ENCODE results near the gene XYLT1. TPM values are rescaled to one million over a fixed set of nuclear protein-coding genes. Genes with fewer than 3 reads are reported as not detected.

The XYLT1 gene
- total RNA-seq, 1 donor from 2014 or later, result 9.4 TPM

DNA sequence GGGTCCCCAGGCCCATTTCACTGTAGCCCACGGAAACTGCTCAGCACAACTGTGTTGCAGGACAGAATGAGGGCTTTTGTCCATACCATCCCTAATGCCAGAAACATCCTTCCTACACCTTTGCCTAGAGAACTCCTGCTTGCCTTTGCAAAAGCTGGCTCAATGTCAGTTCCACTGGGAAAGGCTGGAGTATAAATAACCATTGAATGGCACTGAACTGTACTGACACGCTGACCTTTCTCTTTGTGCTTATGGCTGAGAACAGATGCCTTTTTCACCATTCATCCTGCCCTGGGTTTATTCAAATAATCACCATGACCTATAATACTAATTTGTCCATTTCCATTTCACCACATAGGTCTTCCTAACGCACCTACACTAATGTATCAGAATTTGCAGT, 300.3 kb downstream of the XYLT1 start:
- H3K27me3 ChIP-seq (ENCODE audit: control insufficient read depth in 3 of 3, insufficient read depth in 3 of 3, low read length in 3 of 3), result no peaks in the 10 kb centered on the region
- no peaks in the 10 kb centered on the region for H3K4me1 ChIP-seq (ENCODE audit: control insufficient read depth in 3 of 3, insufficient read depth in 3 of 3, low read length in 3 of 3)

DNA sequence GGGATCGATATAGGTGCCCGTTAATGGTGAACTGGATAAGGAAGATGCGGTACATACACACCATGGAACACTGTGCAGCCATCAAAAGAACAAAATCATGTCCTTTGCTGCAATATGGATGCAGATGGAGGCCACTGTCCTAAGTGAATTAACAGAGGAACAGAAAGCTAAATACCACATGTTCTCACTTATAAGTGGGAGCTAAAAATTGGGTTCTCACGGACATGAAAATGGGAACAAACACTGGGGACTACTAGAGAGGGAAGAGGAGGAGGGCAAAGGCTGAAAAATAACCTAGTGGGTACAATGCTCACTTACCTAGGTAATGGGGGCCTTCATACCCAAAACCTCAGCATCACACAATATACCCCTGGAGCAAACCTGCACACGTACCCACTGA, 302.6 kb downstream of the XYLT1 start:
- Histone ChIP-seq H3K27ac (ENCODE audit: low read depth, low read length) (no peak overlapping the region), H3K27me3 (ENCODE audit: control insufficient read depth in 3 of 3, insufficient read depth in 3 of 3, low read length in 3 of 3) (no peaks in the 10 kb centered on the region), H3K4me3 (ENCODE audit: low read length in 3 of 3) (no peak overlapping the region)

More for the DNA sequence above, 300.3 kb downstream of the XYLT1 start:
- Histone ChIP-seq H3K4me3 (ENCODE audit: low read length in 3 of 3) (no peak overlapping the region), H3K9ac (ENCODE audit: low read depth in 1 of 3, low read length in 3 of 3) (no peak overlapping the region), H3K36me3 (ENCODE audit: control insufficient read depth in 3 of 3, insufficient read depth in 3 of 3, low read length in 3 of 3) (no peaks in the 10 kb centered on the region), H3K9me3 (ENCODE audit: control insufficient read depth in 3 of 3, low read length in 3 of 3) (no peaks in the 10 kb centered on the region), H3K27ac (ENCODE audit: low read depth, low read length) (no peak overlapping the region)

DNA sequence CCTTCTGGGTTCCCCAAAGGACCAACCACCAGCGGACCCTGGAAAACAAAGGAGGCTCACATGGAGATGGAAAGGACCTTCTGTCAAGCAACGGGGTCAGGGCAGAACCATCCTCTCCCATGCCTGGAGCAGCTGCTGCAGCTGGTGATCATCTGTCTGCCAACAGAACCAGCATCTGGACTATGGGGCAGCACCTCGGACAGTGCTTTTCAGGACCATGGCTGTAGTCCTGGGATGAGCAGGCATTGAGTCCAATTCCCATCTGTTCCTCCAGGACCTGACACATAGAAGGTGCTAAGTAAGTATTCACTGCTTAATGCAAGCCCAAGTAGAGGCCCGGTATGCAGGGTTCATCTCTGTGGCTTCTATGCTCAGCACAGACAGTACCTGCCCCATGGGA, 304.7 kb downstream of the XYLT1 start:
- H3K27ac ChIP-seq (ENCODE audit: low read depth, low read length), result no peak overlapping the region
- no peaks in the 10 kb centered on the region for H3K4me1 ChIP-seq (ENCODE audit: control insufficient read depth in 3 of 3, insufficient read depth in 3 of 3, low read length in 3 of 3)
- H3K9me3 ChIP-seq (ENCODE audit: control insufficient read depth in 3 of 3, low read length in 3 of 3), result no peaks in the 10 kb centered on the region
- H3K4me3 ChIP-seq (ENCODE audit: low read length in 3 of 3), result no peak overlapping the region
- no peaks in the 10 kb centered on the region for H3K36me3 ChIP-seq (ENCODE audit: control insufficient read depth in 3 of 3, insufficient read depth in 3 of 3, low read length in 3 of 3)
- no peaks in the 10 kb centered on the region for H3K27me3 ChIP-seq (ENCODE audit: control insufficient read depth in 3 of 3, insufficient read depth in 3 of 3, low read length in 3 of 3)
- H3K9ac ChIP-seq (ENCODE audit: low read depth in 1 of 3, low read length in 3 of 3), result no peak overlapping the region

More for the DNA sequence above, 302.6 kb downstream of the XYLT1 start:
- no peaks in the 10 kb centered on the region for H3K9me3 ChIP-seq (ENCODE audit: control insufficient read depth in 3 of 3, low read length in 3 of 3)
- H3K36me3 ChIP-seq (ENCODE audit: control insufficient read depth in 3 of 3, insufficient read depth in 3 of 3, low read length in 3 of 3), result no peaks in the 10 kb centered on the region
- H3K9ac ChIP-seq (ENCODE audit: low read depth in 1 of 3, low read length in 3 of 3), result no peak overlapping the region
- no peaks in the 10 kb centered on the region for H3K4me1 ChIP-seq (ENCODE audit: control insufficient read depth in 3 of 3, insufficient read depth in 3 of 3, low read length in 3 of 3)

DNA sequence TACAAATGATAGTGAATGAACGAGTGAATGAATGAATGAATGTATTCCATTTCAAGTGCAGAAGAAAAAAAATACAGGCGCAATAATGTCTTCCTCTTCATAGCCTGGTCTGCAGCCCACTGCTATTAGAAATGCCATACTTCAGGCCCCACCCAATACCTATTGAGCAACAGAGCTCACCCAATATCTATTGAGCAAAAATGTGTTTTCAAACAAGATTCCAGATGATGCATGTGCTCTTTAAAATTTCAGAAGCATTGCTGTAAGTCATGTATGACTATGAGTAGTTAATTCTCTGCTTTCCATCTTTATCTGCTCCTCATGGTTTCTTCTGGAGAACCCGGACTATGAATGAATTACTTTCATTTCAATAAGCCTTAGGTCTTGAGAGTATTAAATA, 308.2 kb downstream of the XYLT1 start:
- no peak overlapping the region for H3K9ac ChIP-seq (ENCODE audit: low read depth in 1 of 3, low read length in 3 of 3)
- no peaks in the 10 kb centered on the region for H3K27me3 ChIP-seq (ENCODE audit: control insufficient read depth in 3 of 3, insufficient read depth in 3 of 3, low read length in 3 of 3)
- H3K4me3 ChIP-seq (ENCODE audit: low read length in 3 of 3), result no peak overlapping the region
- no peaks in the 10 kb centered on the region for H3K9me3 ChIP-seq (ENCODE audit: control insufficient read depth in 3 of 3, low read length in 3 of 3)
- H3K4me1 ChIP-seq (ENCODE audit: control insufficient read depth in 3 of 3, insufficient read depth in 3 of 3, low read length in 3 of 3), result no peaks in the 10 kb centered on the region
- H3K27ac ChIP-seq (ENCODE audit: low read depth, low read length), result no peak overlapping the region
- no peaks in the 10 kb centered on the region for H3K36me3 ChIP-seq (ENCODE audit: control insufficient read depth in 3 of 3, insufficient read depth in 3 of 3, low read length in 3 of 3)

DNA sequence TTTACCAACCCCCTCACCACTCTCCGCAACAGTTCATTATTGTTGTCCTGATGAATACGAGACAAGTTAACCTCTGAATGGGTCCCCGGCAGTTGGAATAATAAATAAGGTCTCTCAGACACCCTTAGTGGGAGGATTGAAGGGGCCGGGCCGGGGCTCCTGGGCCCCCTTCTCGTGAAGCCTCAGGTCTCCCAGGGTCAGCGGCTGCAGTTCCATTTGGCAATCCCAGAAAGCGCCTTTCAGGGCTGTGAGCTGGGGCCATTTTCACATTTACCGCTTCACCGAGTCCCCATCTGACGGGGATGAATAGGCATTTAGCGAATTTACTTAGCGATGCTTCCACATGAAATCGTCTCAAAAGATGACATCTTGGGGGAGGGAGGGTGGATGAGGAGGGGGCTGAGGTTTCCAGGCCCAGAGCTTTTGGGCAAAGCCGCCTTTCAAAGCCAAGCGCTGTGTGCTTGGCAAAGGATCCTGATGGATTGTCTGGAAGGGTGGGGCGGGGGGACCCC, 309.8 kb downstream of the XYLT1 start:
- Histone ChIP-seq H3K27ac (ENCODE audit: low read depth, low read length) (no peak overlapping the region), H3K9me3 (ENCODE audit: control insufficient read depth in 3 of 3, low read length in 3 of 3) (no peaks in the 10 kb centered on the region), H3K27me3 (ENCODE audit: control insufficient read depth in 3 of 3, insufficient read depth in 3 of 3, low read length in 3 of 3) (no peaks in the 10 kb centered on the region), H3K36me3 (ENCODE audit: control insufficient read depth in 3 of 3, insufficient read depth in 3 of 3, low read length in 3 of 3) (no peaks in the 10 kb centered on the region), H3K4me1 (ENCODE audit: control insufficient read depth in 3 of 3, insufficient read depth in 3 of 3, low read length in 3 of 3) (no peaks in the 10 kb centered on the region), H3K4me3 (ENCODE audit: low read length in 3 of 3) (no peak overlapping the region), H3K9ac (ENCODE audit: low read depth in 1 of 3, low read length in 3 of 3) (no peak overlapping the region)

DNA sequence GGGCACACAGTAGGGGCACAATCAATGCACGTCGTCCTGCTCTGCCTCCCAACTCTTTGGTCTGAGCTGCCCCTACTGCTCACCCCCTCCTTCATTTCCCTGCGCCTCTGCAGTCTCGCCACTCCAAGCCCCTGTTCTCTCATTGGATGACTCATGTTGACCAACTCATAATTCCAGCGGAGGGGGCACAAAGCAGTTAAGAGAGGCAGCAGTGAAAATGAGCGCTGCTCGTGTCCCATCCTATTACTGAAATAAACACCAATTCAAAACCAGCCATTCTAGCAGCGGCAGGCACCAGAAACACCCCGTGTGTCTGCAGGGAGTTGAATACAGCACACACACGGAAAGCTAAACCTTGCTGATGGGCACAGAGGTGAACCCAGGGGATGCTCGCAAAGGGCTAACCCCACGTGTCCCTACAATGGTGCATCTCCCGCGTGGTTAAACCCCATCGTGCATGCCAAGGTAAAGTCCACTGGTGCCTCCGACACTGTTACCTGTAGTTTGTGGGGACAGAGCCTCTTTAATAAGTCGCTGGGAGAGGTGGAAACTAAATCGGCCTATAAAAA, 310.4 kb downstream of the XYLT1 start:
- no peak overlapping the region for H3K27ac ChIP-seq (ENCODE audit: low read depth, low read length)
- no peaks in the 10 kb centered on the region for H3K36me3 ChIP-seq (ENCODE audit: control insufficient read depth in 3 of 3, insufficient read depth in 3 of 3, low read length in 3 of 3)
- H3K9ac ChIP-seq (ENCODE audit: low read depth in 1 of 3, low read length in 3 of 3), result no peak overlapping the region
- H3K4me3 ChIP-seq (ENCODE audit: low read length in 3 of 3), result no peak overlapping the region
- H3K27me3 ChIP-seq (ENCODE audit: control insufficient read depth in 3 of 3, insufficient read depth in 3 of 3, low read length in 3 of 3), result no peaks in the 10 kb centered on the region
- no peaks in the 10 kb centered on the region for H3K4me1 ChIP-seq (ENCODE audit: control insufficient read depth in 3 of 3, insufficient read depth in 3 of 3, low read length in 3 of 3)
- H3K9me3 ChIP-seq (ENCODE audit: control insufficient read depth in 3 of 3, low read length in 3 of 3), result no peaks in the 10 kb centered on the region

DNA sequence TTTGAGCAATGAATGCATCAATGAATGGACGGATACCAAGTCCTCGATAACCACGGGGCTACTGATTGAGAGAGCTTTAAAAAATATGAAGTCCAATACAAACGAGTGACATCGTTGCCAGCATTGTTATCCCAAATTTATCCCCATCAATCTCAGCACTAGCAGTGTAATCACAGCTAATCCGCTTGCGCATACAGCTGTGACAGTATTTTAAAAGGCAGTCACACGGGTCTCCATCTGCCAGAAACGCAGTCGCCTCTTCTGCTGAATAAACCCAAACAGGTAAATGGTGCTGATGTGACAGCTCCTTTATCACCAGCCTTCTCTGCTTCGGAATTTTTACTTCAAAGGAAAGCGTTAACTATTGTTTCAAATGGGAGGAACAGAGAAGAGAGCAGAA, 311.1 kb downstream of the XYLT1 start:
- H3K27me3 ChIP-seq (ENCODE audit: control insufficient read depth in 3 of 3, insufficient read depth in 3 of 3, low read length in 3 of 3), result no peaks in the 10 kb centered on the region
- H3K9ac ChIP-seq (ENCODE audit: low read depth in 1 of 3, low read length in 3 of 3), result no peak overlapping the region
- H3K4me3 ChIP-seq (ENCODE audit: low read length in 3 of 3), result no peak overlapping the region
- no peaks in the 10 kb centered on the region for H3K4me1 ChIP-seq (ENCODE audit: control insufficient read depth in 3 of 3, insufficient read depth in 3 of 3, low read length in 3 of 3)
- no peaks in the 10 kb centered on the region for H3K9me3 ChIP-seq (ENCODE audit: control insufficient read depth in 3 of 3, low read length in 3 of 3)
- no peak overlapping the region for H3K27ac ChIP-seq (ENCODE audit: low read depth, low read length)
- H3K36me3 ChIP-seq (ENCODE audit: control insufficient read depth in 3 of 3, insufficient read depth in 3 of 3, low read length in 3 of 3), result no peaks in the 10 kb centered on the region

DNA sequence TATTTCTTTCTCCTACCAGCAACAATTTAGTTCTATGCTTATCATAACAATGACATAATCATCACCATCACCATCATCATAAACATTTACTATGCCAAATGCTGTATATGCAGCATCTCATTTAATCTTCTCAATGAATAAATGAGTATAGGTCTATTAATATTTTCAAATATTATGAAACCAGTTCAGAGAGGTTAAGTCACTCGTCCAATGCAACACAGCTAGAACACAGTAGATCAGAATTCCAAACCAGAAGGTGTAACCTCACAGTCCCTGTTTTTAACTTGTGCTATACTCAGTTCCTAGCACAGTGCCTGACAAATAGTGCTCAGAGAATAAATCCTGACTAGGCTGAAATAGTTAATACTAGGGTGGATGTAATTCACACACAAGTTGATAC, 314.8 kb downstream of the XYLT1 start:
- Histone ChIP-seq H3K4me3 (ENCODE audit: low read length in 3 of 3) (no peak overlapping the region), H3K4me1 (ENCODE audit: control insufficient read depth in 3 of 3, insufficient read depth in 3 of 3, low read length in 3 of 3) (no peaks in the 10 kb centered on the region), H3K9me3 (ENCODE audit: control insufficient read depth in 3 of 3, low read length in 3 of 3) (no peaks in the 10 kb centered on the region), H3K27ac (ENCODE audit: low read depth, low read length) (no peak overlapping the region), H3K36me3 (ENCODE audit: control insufficient read depth in 3 of 3, insufficient read depth in 3 of 3, low read length in 3 of 3) (no peaks in the 10 kb centered on the region), H3K27me3 (ENCODE audit: control insufficient read depth in 3 of 3, insufficient read depth in 3 of 3, low read length in 3 of 3) (no peaks in the 10 kb centered on the region), H3K9ac (ENCODE audit: low read depth in 1 of 3, low read length in 3 of 3) (no peak overlapping the region)

DNA sequence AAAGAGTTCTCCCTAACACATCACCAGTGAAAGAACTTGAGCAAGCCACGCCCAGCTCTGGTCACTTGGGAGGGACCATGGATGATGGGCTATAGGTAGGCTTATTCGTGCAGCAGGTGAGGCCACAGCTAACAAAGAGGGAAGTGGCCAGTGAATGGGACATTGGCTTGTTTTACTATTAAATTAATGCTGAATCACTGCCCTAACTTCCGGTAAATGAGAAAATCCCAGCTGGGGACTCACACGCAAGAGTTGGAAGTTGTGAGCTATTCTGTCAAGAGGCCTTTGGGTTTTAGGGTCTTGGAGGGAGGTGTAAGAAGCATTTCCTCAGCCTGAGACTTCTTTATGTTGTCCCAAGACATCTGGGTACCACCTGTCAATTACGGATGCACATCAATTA, 315.3 kb downstream of the XYLT1 start:
- H3K9ac ChIP-seq (ENCODE audit: low read depth in 1 of 3, low read length in 3 of 3), result no peak overlapping the region
- no peak overlapping the region for H3K27ac ChIP-seq (ENCODE audit: low read depth, low read length)
- H3K36me3 ChIP-seq (ENCODE audit: control insufficient read depth in 3 of 3, insufficient read depth in 3 of 3, low read length in 3 of 3), result no peaks in the 10 kb centered on the region
- no peaks in the 10 kb centered on the region for H3K4me1 ChIP-seq (ENCODE audit: control insufficient read depth in 3 of 3, insufficient read depth in 3 of 3, low read length in 3 of 3)
- H3K27me3 ChIP-seq (ENCODE audit: control insufficient read depth in 3 of 3, insufficient read depth in 3 of 3, low read length in 3 of 3), result no peaks in the 10 kb centered on the region
- no peaks in the 10 kb centered on the region for H3K9me3 ChIP-seq (ENCODE audit: control insufficient read depth in 3 of 3, low read length in 3 of 3)
- no peak overlapping the region for H3K4me3 ChIP-seq (ENCODE audit: low read length in 3 of 3)

DNA sequence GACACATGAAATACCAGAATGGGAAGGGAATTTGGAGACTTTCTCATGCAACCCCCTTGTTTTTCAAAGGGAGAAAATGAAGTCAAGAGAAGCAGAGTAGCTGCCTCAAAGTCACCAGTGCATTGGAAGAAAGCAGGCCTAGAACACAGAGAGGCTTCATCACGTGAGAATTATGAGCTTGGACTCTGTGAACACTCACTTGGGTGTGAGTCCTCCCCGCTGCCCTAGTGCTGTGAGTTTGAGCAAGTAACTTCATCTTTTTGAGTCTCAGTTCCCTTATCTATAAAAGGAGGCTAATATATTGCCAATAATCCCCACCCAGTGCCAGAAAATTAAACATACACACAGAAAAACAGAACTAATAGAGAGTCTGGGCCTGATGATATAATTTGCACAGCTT, 315.8 kb downstream of the XYLT1 start:
- Histone ChIP-seq H3K27ac (ENCODE audit: low read depth, low read length) (no peak overlapping the region), H3K36me3 (ENCODE audit: control insufficient read depth in 3 of 3, insufficient read depth in 3 of 3, low read length in 3 of 3) (no peaks in the 10 kb centered on the region), H3K27me3 (ENCODE audit: control insufficient read depth in 3 of 3, insufficient read depth in 3 of 3, low read length in 3 of 3) (no peaks in the 10 kb centered on the region), H3K9me3 (ENCODE audit: control insufficient read depth in 3 of 3, low read length in 3 of 3) (no peaks in the 10 kb centered on the region), H3K4me1 (ENCODE audit: control insufficient read depth in 3 of 3, insufficient read depth in 3 of 3, low read length in 3 of 3) (no peaks in the 10 kb centered on the region), H3K4me3 (ENCODE audit: low read length in 3 of 3) (no peak overlapping the region), H3K9ac (ENCODE audit: low read depth in 1 of 3, low read length in 3 of 3) (no peak overlapping the region)
